Heart left ventricle (tissue), 13 donors: ENCODE data around the gene ASCL5.

Source experiments
- CTCF ChIP-seq, 12 donors: fragments of 200-600 bp; sonication (generic) in 4 of 12; IDR thresholded peaks; one replicate each; pipeline versions ENCODE4 v1.5.0 to v1.8.0; 2018 to 2022; ENCODE audit warnings: antibody characterized with exemption in 12 of 12, mild to moderate bottlenecking in 5 of 12
- POLR2A ChIP-seq, 2 donors: fragments of 450-650 bp; IDR thresholded peaks; one replicate each; pipeline ENCODE4 v1.6.1; 2017; ENCODE audit warnings: antibody characterized with exemption in 2 of 2, mild to moderate bottlenecking in 2 of 2, moderate library complexity in 2 of 2
- donor health status: ischemic (EF 13 %, LVEDD 7.1; RV severe dilation, severe dysfunction).
- donor health status: DM: no; HTN: yes; CAD: no.
- donor health status: DM: no; HTN: no; CAD: no.
- donor health status: ischemic (EF 25% LVEDD 6.9; RV normal size, moderate dysfunction).
- donor health status: ischemic (EF 25% LVEDD 5.7; RV mildly dilated, moderate dysfunction).
- donor health status: ischemic (EF 35%, LVEDD 5.7; RV mildly dilated, moderate dysfunction).
- donor health status: nonischemic (EF 11% LVEDD 7.7; RV severe dilation, severe dysfunction).
- donor health status: DM: yes; HTN: yes; CAD: no.
- donor health status: PGD.
- donor health status: ischemic (EF 29% LVEDD 5.4; RV normal size, mild dysfunction).
- donor health status: nonischemic (EF 23%, LVEDD 6.1; RV moderate dilation, normal function).

GRCh38 chr1:201139756-201140155 lies 12.8 kb upstream of the ASCL5 start:
- TF ChIP-seq CTCF (IDR thresholded peaks at IDR 0.05) = no peak
- no peak for TF ChIP-seq POLR2A (IDR thresholded peaks at IDR 0.05)
